Liver (tissue), 3 donors: Measurements from ENCODE around the gene MFSD6.

Experiments
- CTCF ChIP-seq: fragments of 150-350 bp; IDR thresholded peaks from 2 replicates; pipeline ENCODE4 v1.5.1; 2017; ENCODE audit warnings: improper control_type of control experiment, low read depth, low read length; ENCODE audit not compliant: missing input control
- JUND ChIP-seq, 2 donors: IDR thresholded peaks; 2 replicates each; pipeline ENCODE4 v1.6.1; 2016; ENCODE audit warnings: antibody characterized with exemption in 2 of 2
- RAD21 ChIP-seq, 2 donors: IDR thresholded peaks; 2 replicates each; pipeline ENCODE4 v1.6.1; 2016; ENCODE audit warnings: antibody characterized with exemption in 2 of 2, mild to moderate bottlenecking in 2 of 2
- REST ChIP-seq: IDR thresholded peaks from 2 replicates; pipeline ENCODE4 v1.6.1; 2016; ENCODE audit warnings: antibody characterized with exemption, mild to moderate bottlenecking
- TAF1 ChIP-seq: conservative IDR thresholded peaks from 2 replicates; pipeline ENCODE4 v1.6.1; 2016; ENCODE audit warnings: antibody characterized with exemption, mild to moderate bottlenecking
- ZBTB33 ChIP-seq: IDR thresholded peaks from 2 replicates; pipeline ENCODE4 v1.6.1; 2016; ENCODE audit warnings: antibody characterized with exemption
- TF ChIP-seq, protein P1 (sequence below): IDR thresholded peaks from 2 replicates; pipeline ENCODE4 v1.6.1; 2016; ENCODE audit warnings: antibody characterized with exemption
- donor health status: healthy.
- donor health status: healthy.

GRCh38 chr2:190425221-190425866 lies 17.2 kb downstream of the MFSD6 start:
- TF ChIP-seq CTCF (no peak), TAF1 (no peak), ZBTB33 (no peak), REST (no peak), JUND (IDR thresholded peaks at IDR 0.05) (no peak), RAD21 (IDR thresholded peaks at IDR 0.05) (no peak)
- TF ChIP-seq, protein P1, sequence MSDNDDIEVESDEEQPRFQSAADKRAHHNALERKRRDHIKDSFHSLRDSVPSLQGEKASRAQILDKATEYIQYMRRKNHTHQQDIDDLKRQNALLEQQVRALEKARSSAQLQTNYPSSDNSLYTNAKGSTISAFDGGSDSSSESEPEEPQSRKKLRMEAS = no peak
